Stimulated activated CD4-positive, alpha-beta T cell treated with anti-CD3 and anti-CD28 coated beads, Interleukin-1b, Interleukin-23, amount 100 ng/mL, for 48 hours (primary cell): ENCODE measurements around the gene TDP1.
"Not testable (repeated sequence)": the region's sequence is repeated elsewhere in the genome, so short reads cannot be mapped to it uniquely, and the experiment has no call there.

Experiments
- DNase-seq: peaks from one replicate; pipeline ENCODE4 v3.0.0-alpha.2; 2020

The TDP1 gene

GRCh38 chr14:89992273-89992672 lies 36.5 kb downstream of the TDP1 start:
- DNase-seq: no peak

DNA sequence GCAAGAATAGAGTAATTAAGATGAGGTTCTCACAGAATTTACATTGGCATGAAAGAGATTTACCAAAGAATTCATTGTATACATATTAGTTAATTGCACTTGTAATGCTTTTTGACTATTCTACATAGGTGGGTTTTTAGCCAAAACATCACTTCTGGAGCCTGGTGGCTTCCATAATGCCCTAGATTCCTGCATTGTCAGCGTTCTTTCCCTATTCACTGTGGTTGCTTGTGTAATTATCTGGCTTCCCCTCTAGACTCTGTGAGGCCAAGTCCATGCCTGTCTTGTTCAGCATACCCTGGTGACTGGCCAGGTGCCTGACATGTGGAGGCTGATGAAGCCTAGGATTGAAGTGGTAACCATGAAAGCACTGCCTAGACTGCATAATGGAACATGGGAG lies 41.2 kb downstream of the TDP1 start:
- DNase-seq: no peak

GRCh38 chr14:90000935-90001334 lies 45.2 kb downstream of the TDP1 start:
- DNase-seq: no peak

- DNase-seq: no peak
Measured at GRCh38 chr14:90003526-90004307, 48.0 kb downstream of the TDP1 start.

DNA sequence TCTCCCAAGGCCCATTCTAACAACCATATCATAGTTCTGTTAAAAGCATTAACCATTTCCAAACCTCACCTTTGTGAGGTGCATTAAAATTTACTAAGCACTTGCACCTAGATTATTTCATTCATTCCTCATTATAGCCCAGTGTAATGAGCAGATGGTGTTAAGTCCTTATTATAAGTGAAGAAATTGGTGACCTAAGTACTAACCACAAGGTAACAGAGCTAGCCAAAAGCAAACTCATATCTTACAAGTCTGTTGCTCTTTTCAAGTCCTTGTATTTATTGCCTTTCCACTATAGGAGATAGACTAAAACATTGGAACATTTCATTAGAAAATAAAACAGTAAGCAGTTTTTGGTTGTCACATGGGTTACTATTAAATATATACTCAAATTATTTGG lies 49.7 kb downstream of the TDP1 start:
- no peak for DNase-seq

DNA sequence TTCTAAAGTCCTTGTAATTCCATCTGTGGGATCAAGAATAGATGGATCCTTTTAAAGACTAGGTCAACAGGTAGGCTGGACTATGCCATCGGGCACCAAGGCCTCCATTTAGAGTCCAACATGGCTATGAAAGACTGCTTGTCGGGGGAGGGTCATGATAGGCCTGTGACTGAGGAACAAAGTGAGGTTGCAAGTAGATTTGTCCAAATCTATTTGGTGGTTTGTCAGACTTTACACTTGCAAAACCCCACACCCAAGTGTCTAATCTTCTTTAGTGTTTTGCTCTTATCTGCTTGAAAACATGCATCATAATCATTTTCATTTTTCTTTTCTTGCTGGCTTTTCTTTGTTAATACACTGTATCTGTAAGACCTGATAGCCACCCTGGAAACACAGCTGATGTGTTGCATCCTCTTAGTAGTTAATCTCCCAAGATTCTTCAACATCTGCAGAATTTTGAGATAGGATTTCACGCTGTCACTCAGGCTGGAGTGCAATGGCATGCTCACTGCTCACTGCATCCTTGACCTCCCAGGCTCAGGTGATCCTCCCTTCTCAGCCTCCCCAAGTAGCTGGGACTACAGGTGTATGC lies 50.3 kb downstream of the TDP1 start:
- DNase-seq: no peak

DNA sequence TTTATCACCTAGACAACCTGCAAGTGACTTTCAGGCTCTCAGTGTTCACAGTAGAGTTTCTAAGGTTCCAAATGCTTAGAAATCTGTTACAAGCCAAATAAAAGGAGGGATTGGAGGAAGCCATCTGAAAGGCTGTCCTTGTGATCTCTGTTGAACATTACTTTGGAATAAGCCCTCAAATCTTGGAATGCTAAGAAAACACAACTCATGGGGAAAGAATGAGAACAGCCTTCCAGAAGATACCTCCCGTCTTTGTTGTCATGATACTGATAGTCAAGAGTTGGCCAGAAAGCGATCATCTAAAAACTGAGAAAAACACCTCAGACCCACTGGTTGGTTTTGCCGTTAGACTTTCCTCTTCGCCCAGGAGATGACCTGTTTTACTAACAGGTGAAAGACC lies 61.6 kb downstream of the TDP1 start:
- no peak for DNase-seq

DNA sequence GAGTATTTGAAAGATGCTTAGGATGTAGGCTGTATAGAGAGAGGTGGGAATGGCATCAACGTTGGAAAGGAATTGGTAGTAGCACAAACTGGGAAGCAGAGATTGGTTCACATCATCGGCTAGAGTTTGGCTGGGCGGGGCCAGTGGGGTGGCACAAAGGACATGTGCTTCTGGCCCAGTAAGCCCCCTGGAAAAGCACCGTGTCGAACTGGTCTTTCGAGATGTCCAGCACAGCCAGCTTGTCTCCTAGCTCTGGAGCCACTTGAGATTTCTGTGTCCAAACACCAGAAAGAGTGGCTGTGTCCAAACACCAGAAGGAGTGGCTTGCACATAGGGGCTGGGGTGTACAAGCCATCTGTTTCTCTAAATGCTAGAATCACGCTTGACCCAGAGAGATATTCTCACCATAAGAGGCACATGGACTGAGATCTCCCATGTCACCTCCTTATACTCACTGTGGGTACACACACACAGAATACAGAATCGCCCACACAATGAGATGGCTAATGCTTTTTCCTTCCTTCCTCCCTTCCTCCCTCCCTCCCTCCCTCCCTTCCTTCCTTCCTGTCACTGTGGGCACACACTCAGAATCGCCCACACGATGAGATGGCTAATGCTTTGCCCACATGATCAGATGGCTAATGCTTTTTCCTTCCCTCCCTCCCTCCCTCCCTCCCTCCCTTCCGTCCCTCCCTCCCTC lies 64.2 kb downstream of the TDP1 start:
- DNase-seq: no peak

GRCh38 chr14:90023176-90023896 lies 67.6 kb downstream of the TDP1 start:
- DNase-seq: no peak

DNA sequence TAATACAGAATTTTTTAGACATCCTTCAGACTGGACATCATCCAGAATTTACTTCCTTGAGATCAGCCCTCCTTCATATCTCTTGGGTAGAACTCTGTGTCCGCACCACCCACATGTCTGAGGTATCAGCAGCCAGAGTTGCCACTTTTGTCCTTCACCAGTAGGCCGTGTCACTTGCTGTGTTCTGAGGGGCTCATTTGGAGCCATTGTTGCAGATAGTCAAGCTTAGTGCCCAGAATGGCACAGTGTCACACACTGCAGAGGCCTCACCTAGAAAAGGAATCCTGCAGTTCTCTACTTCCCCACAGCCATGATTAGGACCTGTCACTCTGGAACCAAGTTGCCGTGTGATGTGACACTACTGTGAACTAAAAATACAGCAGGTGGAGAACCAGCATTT lies 69.2 kb downstream of the TDP1 start:
- DNase-seq: no peak

DNA sequence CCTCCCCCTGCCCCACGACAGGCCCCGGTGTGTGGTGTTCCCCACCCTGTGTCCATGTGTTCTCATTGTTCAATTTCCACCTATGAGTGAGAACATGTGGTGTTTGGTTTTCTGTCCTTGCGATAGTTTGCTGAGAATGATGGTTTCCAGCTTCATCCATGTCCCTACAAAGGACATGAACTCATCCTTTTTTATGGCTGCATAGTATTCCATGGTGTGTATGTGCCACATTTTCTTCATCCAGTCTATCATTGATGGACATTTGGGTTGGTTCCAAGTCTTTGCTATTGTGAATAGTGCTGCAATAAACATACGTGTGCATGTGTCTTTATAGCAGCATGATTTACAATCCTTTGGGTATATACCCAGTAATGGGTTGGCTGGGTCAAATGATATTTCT lies 70.9 kb downstream of the TDP1 start:
- not testable (repeated sequence) for DNase-seq

DNA sequence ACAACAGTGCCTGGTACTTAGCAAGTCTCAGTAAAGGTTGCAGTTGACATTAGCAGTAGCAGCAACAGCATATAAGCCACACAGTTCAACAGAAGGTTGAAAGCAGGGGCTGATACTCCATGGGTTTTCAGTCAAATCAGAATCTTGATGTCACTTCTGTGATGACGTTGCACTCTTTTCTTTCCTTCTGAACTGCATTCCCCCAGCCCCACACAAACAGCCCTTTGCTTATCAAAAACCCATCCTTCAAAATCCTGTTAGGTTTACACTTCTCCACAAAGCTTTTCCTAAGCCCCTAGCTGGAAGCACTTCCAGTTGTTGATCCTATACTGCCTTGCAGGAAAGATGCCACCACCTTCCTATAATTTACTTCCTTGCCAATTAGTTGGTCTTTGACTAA lies 72.1 kb downstream of the TDP1 start:
- no peak for DNase-seq

- DNase-seq: no peak
Measured at GRCh38 chr14:90034156-90034555, 78.4 kb downstream of the TDP1 start.

GRCh38 chr14:90034835-90035525 lies 79.3 kb downstream of the TDP1 start:
- DNase-seq: no peak

DNA sequence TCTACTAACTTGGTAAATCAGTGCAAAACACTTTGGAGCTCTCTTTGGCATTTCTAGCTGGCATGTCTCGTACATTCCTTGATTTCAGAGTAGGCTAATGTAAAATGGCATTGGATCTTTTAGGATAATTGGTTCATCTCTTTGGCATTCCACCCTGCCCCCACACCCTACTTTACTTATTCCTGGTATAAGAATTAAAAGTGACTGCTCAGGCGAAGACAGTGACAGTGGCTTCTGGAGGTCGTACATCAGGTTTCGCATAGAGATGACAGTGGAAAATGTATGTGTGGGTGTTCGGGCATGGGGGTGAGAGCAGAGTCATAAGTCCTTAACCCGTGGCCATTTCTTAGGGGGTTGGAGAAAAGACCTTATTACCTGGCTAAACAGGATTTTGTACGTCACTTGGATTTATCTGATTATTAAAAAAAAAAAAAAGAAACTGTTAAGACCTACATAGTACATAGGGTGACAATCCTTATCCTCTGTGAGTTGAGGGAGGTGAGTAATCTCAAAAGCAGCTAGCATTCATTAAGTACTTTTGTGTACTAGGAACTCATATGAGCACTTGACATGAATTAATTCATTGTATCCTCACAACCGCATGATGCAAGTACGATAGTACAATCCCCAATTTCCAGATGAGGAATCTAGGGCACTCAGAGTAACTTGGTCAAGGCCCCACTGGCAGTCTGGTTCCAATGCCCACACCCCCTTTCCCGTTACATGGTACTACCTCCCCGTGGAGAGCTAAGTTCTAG lies 83.7 kb downstream of the TDP1 start:
- DNase-seq: no peak

DNA sequence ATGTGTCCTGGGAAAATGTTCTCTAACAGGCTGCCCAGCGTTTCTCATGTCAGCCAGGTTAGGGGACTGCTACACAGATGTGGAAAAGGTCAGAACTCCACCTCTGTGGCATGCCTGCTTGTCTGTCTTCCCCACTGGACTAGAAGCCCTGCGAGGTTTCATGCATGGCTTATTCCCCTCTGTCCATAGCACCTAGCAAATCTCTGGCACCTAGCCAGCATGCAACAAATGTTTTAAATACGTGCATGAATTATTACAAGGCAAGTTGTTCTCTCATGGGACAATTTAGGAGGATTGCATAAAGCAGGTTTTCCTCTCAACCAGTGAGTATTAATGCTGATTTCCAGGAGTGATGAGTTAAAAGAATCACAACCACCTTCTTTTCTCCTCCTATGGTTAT lies 84.7 kb downstream of the TDP1 start:
- DNase-seq: no peak

- no peak for DNase-seq
Measured at GRCh38 chr14:90042496-90043252, 86.9 kb downstream of the TDP1 start.

DNA sequence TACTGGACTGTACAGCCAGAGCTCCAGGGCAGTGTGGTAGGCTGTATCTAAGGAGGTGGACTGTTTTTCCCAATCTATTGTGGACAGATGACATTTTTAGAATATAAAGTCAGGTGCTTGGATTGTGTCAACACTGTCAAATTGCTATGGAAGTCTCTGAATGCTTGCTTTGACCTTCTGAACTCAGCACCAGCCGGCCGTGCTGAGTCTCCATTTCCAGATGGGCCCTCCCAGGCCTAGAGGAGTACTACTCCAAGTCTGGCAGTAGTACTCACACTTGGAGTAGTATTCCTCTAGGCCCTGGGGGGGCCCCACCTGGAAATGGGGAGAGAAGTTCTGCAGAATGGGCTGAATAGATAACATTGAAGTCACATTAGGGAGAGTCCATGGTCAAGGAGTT lies 89.9 kb downstream of the TDP1 start:
- no peak for DNase-seq

- DNase-seq: no peak
Measured at GRCh38 chr14:90049390-90049789, 93.7 kb downstream of the TDP1 start.

- no peak for DNase-seq
Measured at GRCh38 chr14:90050271-90050670, 94.5 kb downstream of the TDP1 start.

GRCh38 chr14:90053044-90053443 lies 97.3 kb downstream of the TDP1 start:
- DNase-seq: no peak
